Posterior cingulate gyrus (tissue), 11 donors: Measurements from ENCODE around the gene PYROXD2.
"Not testable (repeated sequence)": the region's sequence is repeated elsewhere in the genome, so short reads cannot be mapped to it uniquely, and the experiment has no call there.

Experiments
- DNase-seq, 10 donors: peaks; one replicate each; pipeline versions ENCODE4 v3.0.0 to v3.0.0-alpha.2; 2020 to 2021; ENCODE audit warnings: mixed read lengths in 3 of 10
- intact Hi-C: fragments of 100-400 bp; cut with DNase I; formaldehyde crosslinking; loops from one replicate; pipeline ENCODE4 v1.15.1; 2023

The PYROXD2 gene

GRCh38 chr10:98341701-98342100 is 73.3 kb downstream of the PYROXD2 start:
- intact Hi-C loops, result not testable (repeated sequence)
- DNase-seq, result peak in 1 of 10 donors; percentile 68

GRCh38 chr10:98340940-98341310 is 74.1 kb downstream of the PYROXD2 start:
- intact Hi-C loops, result no loop called here
- peak in 1 of 10 donors; percentile 62 for DNase-seq

GRCh38 chr10:98340261-98340939 is 74.6 kb downstream of the PYROXD2 start:
- peak in 2 of 10 donors; percentile 10 to 61 for DNase-seq
- intact Hi-C loops, result no loop called here

GRCh38 chr10:98339799-98340198 is 75.2 kb downstream of the PYROXD2 start:
- DNase-seq, result peak in 1 of 10 donors; percentile 7
- intact Hi-C loops, result no loop called here

GRCh38 chr10:98338896-98339295 is 76.1 kb downstream of the PYROXD2 start:
- intact Hi-C loops, result no loop called here
- no peak for DNase-seq

GRCh38 chr10:98338318-98338717 is 76.7 kb downstream of the PYROXD2 start:
- intact Hi-C loops, result no loop called here
- peak in 1 of 10 donors; percentile 51 for DNase-seq

- intact Hi-C loops, result no loop called here
- peak in 1 of 10 donors; percentile 21 for DNase-seq
Observed at GRCh38 chr10:98337484-98337883, 77.5 kb downstream of the PYROXD2 start.
